Measurements from ENCODE around the gene WDR38. TPM values are rescaled to one million over a fixed set of nuclear protein-coding genes. Genes with fewer than 3 reads are reported as not detected.
A peak's percentile ranks its signal among the peaks of the same experiment; 100 is the strongest.

Gene WDR38
- total and polyA plus RNA-seq, 2 of the 13 experiments (the other 11 are each of a cell fraction or from before 2014, with no cell fraction given) = not detected

- no peak; the same call in 1 of the 2 replicates for TF ChIP-seq ZNF318 (CRISPR knock-in tag; IDR thresholded peaks at IDR 0.05)
- TF ChIP-seq CREBL2 (CRISPR knock-in tag; IDR thresholded peaks at IDR 0.05; ENCODE audit: borderline replicate concordance) = peak; percentile 80; the same call in 1 of the 2 replicates
- TF ChIP-seq MAFF (IDR thresholded peaks at IDR 0.05; ENCODE audit: low read depth, low read length) = no peak
- TF ChIP-seq NFATC3 (CRISPR knock-in tag; IDR thresholded peaks at IDR 0.05) = no peak
- peak; percentile 37; the same call in 1 of the 2 replicates for TF ChIP-seq SMAD3 (CRISPR knock-in tag; IDR thresholded peaks at IDR 0.05)
- TF ChIP-seq PAXIP1 (CRISPR knock-in tag; conservative IDR thresholded peaks at IDR 0.05) = peak; percentile 49; the same call in 1 of the 2 replicates
- 0 out of 2 replicates have a peak, but pooled peaks have one; percentile 22 for TF ChIP-seq CAMTA2 (CRISPR knock-in tag; IDR thresholded peaks at IDR 0.05; ENCODE audit: borderline replicate concordance)
- no peak for TF ChIP-seq SNAPC5 (CRISPR knock-in tag; IDR thresholded peaks at IDR 0.05; ENCODE audit: borderline replicate concordance)
- no peak for TF ChIP-seq ZBTB44 (CRISPR knock-in tag; IDR thresholded peaks at IDR 0.05)
- no peak for TF ChIP-seq CEBPB (IDR thresholded peaks at IDR 0.05; ENCODE audit: borderline replicate concordance, low read depth, low read length)
- TF ChIP-seq KLF9 (CRISPR knock-in tag; IDR thresholded peaks at IDR 0.05; ENCODE audit: low read depth) = no peak
- TF ChIP-seq ARID2 (CRISPR knock-in tag; IDR thresholded peaks at IDR 0.05; ENCODE audit: borderline replicate concordance) = no peak
Measured at GRCh38 chr9:124861342-124862229, 8.3 kb downstream of the WDR38 start, which contains the start of the genes ARPC5L and RPL35 (continued).
